Tibial nerve (tissue), 3 donors: ENCODE results near the gene NTM.

Experiments
- CTCF ChIP-seq, 5 experiments: fragments of 200-600 bp in 3 of 5; fragments of 450-650 bp in 2 of 5; sonication (generic) in 3 of 5; IDR thresholded peaks; one replicate each; pipeline ENCODE4 v1.5.1; 2016 to 2019; ENCODE audit warnings: antibody characterized with exemption in 5 of 5, mild to moderate bottlenecking in 3 of 5, moderate library complexity in 2 of 5
- POLR2A ChIP-seq, 2 donors: fragments of 450-650 bp; IDR thresholded peaks; one replicate each; pipeline ENCODE4 v1.6.1; 2017; ENCODE audit warnings: antibody characterized with exemption in 2 of 2, mild to moderate bottlenecking in 2 of 2, moderate library complexity in 2 of 2

DNA sequence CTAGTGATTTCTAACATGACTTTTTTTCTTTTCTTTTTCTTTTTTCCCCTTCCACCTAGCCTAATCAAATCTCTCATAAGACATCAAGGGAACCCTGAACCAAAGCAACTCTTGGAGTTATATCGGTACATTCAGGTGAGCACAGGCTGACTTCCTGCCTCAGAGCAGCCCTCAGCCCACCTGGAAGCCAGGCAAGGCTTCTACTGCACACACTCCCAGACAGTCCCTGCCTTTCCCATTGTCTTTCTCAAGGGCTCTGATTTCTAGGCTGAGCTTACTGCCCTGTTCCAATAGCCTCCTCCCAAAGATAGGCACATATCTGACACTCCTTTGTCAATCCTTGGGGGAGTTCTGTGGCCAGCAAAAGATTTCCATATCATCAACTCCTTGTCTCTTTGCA is 629.5 kb downstream of the NTM start:
- TF ChIP-seq CTCF (IDR thresholded peaks at IDR 0.05) (no peak), POLR2A (IDR thresholded peaks at IDR 0.05) (no peak)
